ENCODE data around the gene TRANK1. TPM values are rescaled to one million over a fixed set of nuclear protein-coding genes. Genes with fewer than 3 reads are reported as not detected.

The TRANK1 gene
- total and polyA plus RNA-seq, 4 donors: 2.9 to 40.0 (median 10.2) TPM

GRCh38 chr3:36942638-36943248 is 2.1 kb downstream of the TRANK1 start:
- WGBS: 93% methylated on average over 21 of the region's 21 CpGs
- no peak for DNase-seq (ENCODE audit: low spot score)
- Histone ChIP-seq H3K4me1 (ENCODE audit: control insufficient read depth in 4 of 4, insufficient read depth in 4 of 4, low read length in 3 of 4) (peaks cover 9 to 13% (median 11%) of the 10 kb centered on the region in 4 donors), H3K9ac (ENCODE audit: low read depth in 1 of 2, low read length in 2 of 2) (no peak overlapping the region), H3K36me3 (ENCODE audit: control insufficient read depth in 4 of 4, insufficient read depth in 3 of 4, low read depth in 1 of 4, low read length in 3 of 4) (no peaks in the 10 kb centered on the region), H3K27ac (ENCODE audit: low read depth in 1 of 2, low read length in 2 of 2) (no peak overlapping the region), H3K9me3 (ENCODE audit: control insufficient read depth in 4 of 4, low read length in 3 of 4) (peaks cover 0 to 2% (median 0%) of the 10 kb centered on the region in 4 donors), H3K4me3 (ENCODE audit: low read depth in 1 of 3, low read length in 3 of 3) (no peak overlapping the region), H3K27me3 (ENCODE audit: control insufficient read depth in 4 of 4, insufficient read depth in 4 of 4, low read length in 3 of 4) (no peaks in the 10 kb centered on the region)
- TF ChIP-seq JUND (IDR thresholded peaks at IDR 0.05): no peak
- TF ChIP-seq, protein P1, sequence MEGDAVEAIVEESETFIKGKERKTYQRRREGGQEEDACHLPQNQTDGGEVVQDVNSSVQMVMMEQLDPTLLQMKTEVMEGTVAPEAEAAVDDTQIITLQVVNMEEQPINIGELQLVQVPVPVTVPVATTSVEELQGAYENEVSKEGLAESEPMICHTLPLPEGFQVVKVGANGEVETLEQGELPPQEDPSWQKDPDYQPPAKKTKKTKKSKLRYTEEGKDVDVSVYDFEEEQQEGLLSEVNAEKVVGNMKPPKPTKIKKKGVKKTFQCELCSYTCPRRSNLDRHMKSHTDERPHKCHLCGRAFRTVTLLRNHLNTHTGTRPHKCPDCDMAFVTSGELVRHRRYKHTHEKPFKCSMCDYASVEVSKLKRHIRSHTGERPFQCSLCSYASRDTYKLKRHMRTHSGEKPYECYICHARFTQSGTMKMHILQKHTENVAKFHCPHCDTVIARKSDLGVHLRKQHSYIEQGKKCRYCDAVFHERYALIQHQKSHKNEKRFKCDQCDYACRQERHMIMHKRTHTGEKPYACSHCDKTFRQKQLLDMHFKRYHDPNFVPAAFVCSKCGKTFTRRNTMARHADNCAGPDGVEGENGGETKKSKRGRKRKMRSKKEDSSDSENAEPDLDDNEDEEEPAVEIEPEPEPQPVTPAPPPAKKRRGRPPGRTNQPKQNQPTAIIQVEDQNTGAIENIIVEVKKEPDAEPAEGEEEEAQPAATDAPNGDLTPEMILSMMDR (IDR thresholded peaks at IDR 0.05; ENCODE audit: low read depth, low read length, missing input control): no peak
- TF ChIP-seq, protein P2, sequence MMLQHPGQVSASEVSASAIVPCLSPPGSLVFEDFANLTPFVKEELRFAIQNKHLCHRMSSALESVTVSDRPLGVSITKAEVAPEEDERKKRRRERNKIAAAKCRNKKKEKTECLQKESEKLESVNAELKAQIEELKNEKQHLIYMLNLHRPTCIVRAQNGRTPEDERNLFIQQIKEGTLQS (IDR thresholded peaks at IDR 0.05): no peak
- TF ChIP-seq NR2F2 (IDR thresholded peaks at IDR 0.05): no peak
- no peak for TF ChIP-seq HNF4A (conservative IDR thresholded peaks at IDR 0.05)
- TF ChIP-seq HNF4G (IDR thresholded peaks at IDR 0.05): no peak
- TF ChIP-seq SP1 (IDR thresholded peaks at IDR 0.05): no peak
- TF ChIP-seq FOXA2 (IDR thresholded peaks at IDR 0.05): no peak
- TF ChIP-seq RAD21 (IDR thresholded peaks at IDR 0.05): no peak
- no peak for TF ChIP-seq GABPA (IDR thresholded peaks at IDR 0.05 in 1 of 2, conservative IDR thresholded peaks at IDR 0.05 in 1 of 2)
- TF ChIP-seq YY1 (IDR thresholded peaks at IDR 0.05): no peak
- no peak for TF ChIP-seq EGR1 (IDR thresholded peaks at IDR 0.05; ENCODE audit: low read depth in 2 of 2)
- TF ChIP-seq TAF1 (conservative IDR thresholded peaks at IDR 0.05): no peak
- TF ChIP-seq ZBTB33 (IDR thresholded peaks at IDR 0.05): no peak
- TF ChIP-seq, protein P3, sequence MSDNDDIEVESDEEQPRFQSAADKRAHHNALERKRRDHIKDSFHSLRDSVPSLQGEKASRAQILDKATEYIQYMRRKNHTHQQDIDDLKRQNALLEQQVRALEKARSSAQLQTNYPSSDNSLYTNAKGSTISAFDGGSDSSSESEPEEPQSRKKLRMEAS (IDR thresholded peaks at IDR 0.05): no peak
- TF ChIP-seq REST (IDR thresholded peaks at IDR 0.05): no peak
- no peak for TF ChIP-seq FOXA1 (IDR thresholded peaks at IDR 0.05)
- TF ChIP-seq RXRA (IDR thresholded peaks at IDR 0.05): no peak
